HG03039 (cell line): ENCODE data around the gene INVS.
A peak's percentile ranks its signal among the peaks of the same experiment; 100 is the strongest.
"Not testable (repeated sequence)": the region's sequence is repeated elsewhere in the genome, so short reads cannot be mapped to it uniquely, and the experiment has no call there.

ENCODE experiments used
- ATAC-seq: cut with Tn5 transposase; IDR thresholded peaks from one replicate; pipeline ENCODE4 v1.9.1; 2021; ENCODE audit warnings: mild to moderate bottlenecking, moderate library complexity; ENCODE audit not compliant: unreplicated experiment

INVS gene, protein sequence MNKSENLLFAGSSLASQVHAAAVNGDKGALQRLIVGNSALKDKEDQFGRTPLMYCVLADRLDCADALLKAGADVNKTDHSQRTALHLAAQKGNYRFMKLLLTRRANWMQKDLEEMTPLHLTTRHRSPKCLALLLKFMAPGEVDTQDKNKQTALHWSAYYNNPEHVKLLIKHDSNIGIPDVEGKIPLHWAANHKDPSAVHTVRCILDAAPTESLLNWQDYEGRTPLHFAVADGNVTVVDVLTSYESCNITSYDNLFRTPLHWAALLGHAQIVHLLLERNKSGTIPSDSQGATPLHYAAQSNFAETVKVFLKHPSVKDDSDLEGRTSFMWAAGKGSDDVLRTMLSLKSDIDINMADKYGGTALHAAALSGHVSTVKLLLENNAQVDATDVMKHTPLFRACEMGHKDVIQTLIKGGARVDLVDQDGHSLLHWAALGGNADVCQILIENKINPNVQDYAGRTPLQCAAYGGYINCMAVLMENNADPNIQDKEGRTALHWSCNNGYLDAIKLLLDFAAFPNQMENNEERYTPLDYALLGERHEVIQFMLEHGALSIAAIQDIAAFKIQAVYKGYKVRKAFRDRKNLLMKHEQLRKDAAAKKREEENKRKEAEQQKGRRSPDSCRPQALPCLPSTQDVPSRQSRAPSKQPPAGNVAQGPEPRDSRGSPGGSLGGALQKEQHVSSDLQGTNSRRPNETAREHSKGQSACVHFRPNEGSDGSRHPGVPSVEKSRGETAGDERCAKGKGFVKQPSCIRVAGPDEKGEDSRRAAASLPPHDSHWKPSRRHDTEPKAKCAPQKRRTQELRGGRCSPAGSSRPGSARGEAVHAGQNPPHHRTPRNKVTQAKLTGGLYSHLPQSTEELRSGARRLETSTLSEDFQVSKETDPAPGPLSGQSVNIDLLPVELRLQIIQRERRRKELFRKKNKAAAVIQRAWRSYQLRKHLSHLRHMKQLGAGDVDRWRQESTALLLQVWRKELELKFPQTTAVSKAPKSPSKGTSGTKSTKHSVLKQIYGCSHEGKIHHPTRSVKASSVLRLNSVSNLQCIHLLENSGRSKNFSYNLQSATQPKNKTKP

DNA sequence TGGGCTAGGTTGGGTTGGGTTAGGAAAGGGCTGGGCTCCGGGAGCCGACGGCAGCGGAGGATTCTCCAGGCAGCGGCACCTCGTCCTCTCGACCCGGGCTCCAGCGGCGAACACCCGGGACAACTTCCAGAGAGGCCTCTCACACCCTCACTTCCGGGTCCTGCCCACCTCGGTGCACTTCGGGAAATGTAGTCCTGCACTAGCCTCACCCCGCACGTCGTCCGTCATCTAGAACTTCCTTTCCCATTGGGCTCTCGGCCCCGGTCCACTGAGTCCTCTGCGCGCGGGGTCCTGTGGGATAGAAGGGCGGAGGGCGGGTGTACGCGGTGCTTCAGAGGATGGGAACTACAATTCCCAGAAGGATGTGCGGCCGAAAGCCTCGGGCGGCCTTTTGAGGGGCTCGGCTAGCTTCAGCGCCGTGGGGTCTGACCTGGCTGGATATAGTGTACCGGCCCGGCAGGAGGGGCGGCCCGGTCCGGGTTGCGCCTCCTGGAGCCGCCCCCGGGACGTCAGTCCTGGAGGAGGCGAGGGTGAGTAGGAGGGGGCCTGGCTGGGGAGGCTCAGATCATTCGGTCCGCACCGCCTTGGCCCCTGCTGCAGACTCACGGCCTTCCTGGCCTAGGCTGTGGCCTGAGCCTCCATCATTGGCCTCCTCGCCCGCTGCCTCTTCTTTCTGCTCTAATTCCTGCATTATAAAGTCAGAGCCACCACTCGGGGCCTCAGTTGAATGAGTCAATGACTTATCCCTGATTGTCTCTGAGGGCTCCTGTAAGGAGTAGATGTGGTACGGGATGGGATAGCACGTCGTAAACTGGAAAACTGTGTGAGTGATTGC lies at the start of gene INVS, which contains the start of gene ERP44:
INVS (plus strand) TSS at position 357 of the 835 bp plus-strand sequence. CDS start 5,279 bp downstream, outside the sequence.
ERP44 (minus strand) TSS at position 114 of the 835 bp plus-strand sequence. CDS start 160 bp downstream, outside the sequence.
- peak; percentile 97 for ATAC-seq

DNA sequence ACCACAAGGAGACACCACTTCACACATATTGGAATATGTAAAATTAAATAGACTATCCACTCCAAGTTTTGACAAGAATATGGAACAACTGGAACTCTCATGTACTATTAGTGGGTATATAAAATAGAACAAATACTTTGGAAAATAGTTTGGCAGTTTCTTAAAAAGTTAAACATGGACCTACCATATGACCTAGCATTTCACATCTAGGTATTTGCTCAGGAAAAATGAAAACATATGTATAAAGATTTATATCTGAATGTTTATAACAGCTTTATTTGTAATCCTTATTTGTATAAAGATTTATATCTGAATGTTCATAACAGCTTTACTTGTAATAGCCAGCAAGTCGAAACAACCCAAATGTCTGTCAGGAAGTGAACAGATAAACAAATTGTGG lies 49.5 kb upstream of the INVS start:
- ATAC-seq, result no peak

DNA sequence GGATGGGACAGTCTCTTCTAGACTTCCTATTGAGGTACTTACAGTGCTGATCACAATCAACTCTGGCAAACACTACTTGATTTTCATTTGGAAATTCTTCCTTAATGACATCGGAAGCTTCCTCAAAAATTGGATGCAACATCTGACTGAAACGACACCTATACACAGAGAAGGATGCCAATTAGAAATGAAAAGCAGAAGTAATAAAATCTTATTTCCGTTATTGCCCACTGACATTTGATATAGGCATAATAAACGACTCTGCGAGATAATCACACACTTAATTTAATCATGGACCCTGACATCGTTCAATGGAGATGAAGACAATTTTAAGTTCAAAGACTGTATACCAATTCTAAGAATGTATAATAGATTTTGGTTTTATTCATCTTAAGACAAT lies 46.7 kb upstream of the INVS start:
- ATAC-seq, result no peak

DNA sequence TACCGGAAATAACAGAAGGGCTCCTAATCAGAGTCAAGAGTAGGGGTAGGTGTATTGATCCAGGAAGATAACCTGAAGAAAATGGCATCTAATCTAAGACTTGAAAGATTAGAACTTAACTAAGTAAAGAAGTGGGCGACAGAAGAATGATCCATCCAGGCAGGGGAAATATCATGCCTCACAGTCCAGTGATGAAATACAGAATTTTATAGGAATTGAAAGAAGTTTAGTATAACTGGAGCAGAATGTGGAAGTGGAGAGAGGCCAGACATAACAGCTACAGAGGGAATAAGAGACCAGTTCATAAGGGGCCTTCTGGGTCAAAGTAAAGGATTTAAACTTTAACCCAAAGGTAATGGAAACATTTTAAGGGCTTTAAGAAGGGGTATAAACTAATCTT lies 42.5 kb upstream of the INVS start:
- ATAC-seq, result no peak

DNA sequence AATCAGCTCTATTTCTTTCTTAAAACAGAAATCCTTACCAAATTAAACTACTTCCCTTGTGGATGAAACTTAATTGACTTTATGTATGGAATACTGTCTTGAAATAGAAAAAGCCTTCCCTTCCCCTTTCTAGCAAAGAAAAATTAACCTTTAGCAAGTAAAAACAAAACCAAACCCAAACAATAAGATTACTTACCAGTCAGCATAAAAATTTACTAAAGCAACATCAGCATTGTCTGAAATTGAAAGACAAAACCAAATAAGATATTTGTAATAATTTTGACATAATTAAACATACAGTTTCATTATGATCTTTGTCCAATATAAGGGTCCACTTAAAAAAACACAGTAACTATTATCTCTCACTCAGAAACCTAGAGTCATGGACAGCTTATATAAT lies 41.4 kb upstream of the INVS start:
- no peak for ATAC-seq

DNA sequence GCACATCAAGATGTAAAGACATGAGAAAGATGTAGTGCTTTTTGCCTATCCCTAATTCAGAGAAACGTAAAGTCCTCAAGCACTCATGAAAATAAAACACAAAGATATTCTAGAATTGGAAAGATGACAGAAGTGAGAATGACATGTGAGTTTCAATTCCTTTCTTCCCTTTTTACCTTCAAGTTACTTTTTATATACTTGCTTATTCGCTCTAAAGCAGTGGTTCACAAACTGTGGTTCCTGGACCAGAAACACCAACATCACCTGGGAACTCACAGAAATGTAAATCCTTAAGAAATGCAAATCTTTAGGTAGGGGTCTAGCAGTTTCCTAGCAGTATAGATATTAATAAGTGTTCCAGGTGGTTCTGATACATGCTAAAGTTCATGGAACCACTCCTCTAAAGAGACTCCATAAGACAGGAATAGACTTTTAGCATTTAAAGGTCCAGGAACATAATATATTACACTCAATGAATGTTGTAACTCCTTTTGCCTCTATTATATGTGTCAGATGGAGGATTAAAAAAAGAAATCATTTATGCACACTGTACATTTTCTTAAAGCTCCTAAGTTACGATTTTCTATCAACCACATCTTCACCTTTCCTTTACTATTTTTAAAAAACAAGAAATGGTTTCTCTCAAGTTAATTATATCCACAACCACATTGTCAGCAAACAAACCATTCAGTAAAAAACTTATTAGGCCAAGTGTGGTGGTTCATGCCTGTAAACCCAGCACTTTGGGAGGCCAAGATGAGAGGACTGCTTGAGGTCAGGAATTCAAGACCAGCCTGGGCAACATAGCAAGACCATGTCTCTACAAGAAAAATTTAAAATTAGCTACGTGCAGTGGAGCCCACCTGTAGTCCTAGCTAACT lies 40.1 kb upstream of the INVS start:
- peak; percentile 76 for ATAC-seq

DNA sequence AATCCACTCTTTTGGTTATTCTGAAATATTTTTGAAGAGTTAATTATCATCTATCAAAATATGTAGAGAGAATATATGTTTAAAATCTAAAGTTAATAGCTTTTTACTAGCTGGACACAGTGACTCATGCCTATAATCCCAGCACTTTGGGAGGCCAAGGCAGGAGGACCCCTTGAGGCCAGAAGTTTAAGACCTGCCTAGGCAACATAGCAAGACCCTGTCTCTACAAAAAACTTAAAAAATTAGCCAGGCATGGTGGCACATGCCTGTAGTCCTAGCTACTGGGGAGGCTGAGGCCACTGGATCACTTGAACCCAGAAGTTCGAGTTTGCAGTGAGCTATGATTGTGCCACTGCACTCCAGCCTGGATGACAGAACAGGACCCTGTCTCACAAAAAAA lies 36.4 kb upstream of the INVS start:
- not testable (repeated sequence) for ATAC-seq

DNA sequence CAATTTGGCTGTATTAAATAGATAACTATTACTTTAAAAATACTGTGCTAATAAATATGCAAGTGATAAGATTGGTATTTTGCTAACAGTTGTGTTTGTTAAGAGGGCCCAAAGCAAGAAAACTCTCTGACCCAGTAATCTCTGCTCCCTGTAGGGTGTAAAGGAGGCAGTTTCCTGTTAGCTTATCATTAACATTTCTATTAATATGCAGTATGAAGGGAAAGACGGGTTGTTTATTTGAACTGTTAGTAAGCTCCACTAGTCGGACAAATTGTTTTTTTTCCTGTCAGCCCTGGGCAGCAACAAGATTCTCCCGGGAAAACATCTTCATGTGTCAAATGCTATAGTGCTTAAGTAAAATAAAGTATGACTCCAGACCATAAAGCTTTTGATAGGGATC lies 35.9 kb upstream of the INVS start:
- no peak for ATAC-seq

DNA sequence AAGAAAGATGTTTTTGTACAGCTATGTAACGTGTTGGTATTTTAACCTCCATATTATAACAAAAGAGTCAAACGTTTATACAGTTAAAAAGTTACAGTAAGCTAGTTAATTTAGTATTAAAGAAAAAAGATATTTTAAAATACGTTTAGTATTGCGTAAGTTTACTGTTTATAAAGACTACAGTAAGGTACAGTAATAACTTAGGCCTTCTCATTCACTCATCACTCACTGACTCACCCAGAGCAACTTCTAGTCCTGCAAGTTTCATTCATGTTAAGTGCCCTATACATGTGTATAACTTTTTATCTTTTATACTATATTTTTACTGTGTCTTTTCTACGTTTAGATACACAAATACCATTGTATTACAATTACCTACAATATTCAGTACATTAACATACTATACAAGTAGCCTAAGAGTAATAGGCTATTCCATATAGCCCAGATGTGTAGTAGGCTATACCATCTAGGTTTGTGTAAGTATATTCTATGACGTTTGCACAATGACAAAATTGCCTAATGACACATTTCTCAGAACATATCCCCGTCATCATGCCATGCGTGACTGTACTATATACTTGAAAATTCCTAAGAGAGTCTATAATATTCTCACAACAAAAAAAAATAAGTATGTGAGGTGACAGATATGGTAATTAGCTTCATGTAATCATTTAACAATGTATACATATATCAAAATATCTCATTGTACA lies 34.0 kb upstream of the INVS start:
- no peak for ATAC-seq

DNA sequence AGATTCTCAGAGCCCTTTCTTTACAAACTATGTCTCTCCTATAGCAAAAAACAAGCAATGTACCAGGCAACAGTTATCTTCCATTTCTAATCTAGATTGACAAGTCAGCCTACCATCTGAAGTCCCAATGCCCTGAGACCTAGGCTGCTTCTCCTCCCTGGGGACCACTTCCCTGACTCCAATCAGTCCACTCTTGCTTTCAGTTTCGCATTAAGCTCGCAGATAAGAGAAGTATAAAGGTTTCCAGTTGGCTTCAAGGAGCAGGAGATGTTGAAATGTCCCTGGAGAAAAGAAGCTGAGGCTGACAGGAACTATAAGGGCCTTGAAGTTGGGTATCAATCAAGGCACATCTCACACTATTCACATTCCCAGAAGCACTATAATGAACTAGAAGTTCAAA lies 32.5 kb upstream of the INVS start:
- ATAC-seq, result no peak

DNA sequence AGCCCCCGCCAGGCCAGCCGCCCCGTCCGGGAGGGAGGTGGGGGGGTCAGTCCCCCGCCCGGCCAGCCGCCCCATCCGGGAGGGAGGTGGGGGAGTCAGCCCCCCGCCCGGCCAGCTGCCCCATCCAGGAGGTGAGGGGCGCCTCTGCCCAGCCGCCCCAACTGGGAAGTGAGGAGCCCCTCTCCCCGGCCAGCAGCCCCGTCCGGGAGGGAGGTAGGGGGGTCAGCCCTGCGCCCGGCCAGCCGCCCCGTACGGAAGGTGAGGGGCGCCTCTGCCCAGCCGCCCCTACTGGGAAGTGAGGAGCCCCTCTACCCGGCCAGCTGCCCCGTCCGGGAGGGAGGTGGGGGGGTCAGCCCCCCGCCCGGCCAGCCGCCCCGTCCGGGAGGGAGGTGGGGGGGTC lies 31.1 kb upstream of the INVS start:
- not testable (repeated sequence) for ATAC-seq

DNA sequence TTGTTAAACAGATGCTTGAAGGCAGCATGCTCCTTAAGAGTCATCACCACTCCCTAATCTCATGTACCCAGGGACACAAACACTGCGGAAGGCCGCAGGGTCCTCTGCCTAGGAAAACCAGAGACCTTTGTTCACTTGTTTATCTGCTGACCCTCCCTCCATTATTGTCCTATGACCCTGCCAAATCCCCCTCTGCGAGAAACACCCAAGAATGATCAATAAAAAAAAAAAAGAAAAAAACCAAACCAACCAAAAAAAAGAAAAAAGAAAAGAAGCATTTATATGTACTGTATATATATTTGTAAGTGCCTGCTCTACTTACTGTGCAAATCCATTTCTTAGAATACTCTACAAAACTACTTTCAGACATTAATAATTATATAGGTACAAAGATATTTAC lies 30.0 kb upstream of the INVS start:
- ATAC-seq, result not testable (repeated sequence)

DNA sequence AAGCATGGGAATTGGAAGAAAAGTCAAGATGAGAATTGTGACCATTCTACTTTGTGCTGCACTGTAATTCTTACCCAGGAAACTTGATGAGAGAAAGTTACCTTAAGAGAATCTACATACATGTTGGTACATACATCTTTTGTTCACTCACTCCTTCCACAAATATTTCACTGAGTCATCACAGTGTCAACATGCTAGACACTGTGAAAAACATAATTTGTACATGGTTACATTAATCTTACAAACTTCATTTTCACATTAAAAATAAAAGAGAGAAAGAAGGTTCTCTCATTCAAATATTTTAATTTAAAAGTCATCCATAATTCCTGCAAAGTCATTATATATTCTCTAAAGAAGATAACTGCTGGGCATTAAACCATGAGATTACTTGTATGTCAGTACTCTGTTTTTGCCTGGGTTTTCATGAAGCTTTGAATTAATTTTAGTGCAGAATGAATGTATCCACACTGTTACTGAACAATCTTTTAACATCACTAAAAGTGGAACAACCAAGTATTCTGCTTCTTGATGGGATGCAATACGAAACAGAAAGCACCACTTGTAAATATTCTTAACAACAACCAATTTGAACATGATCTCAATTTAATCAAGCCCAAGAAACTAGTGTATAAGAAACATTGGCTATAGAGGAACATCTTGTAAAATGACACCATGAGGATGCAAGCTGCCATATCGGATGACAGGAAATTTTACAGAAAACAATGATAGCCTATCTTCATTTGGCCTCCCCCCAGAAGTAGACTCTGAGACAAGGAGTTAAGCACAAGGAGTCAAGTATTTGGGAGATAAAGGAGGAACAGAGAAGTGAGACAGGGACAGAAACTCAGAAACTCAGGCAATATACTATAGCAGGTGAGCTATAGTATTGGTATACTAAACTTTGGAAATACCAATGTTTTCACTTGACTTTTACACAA lies 28.7 kb upstream of the INVS start:
- no peak for ATAC-seq

DNA sequence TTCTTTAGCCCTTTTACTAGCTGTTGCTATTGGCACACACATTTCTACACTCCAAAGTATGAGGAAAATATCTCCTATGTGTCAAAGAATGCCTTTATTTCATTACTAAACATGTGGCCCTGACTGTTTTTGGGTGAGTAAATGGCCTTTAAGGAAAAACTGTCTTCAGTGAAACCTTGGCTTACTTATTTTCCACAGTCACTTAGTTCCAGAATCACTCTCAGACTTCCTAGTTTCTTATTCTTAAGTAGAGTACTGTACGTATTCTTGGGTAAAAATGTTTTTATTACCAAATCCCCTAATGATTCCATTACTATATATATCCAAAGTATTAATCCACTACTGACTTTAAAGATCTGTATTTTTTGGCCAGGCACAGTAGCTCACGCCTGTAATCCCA lies 27.8 kb upstream of the INVS start:
- no peak for ATAC-seq

DNA sequence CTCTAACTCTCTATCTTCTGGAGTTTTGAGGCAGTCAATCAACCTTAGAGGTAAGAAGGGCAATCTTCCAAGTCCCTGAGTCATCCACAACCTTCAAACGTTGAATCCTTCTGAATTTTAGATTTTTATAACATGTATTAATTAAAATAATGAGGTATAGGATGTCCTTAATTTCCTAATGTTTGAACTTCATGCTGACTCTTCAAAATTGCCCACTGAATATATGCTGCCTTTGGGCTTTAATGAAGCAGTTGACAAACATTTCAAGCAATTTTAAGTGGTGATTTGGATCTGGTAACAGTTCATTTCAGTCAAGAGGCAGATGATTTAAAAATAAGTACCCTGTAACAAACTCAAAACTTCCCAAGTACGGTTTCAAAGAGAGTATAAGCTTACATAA lies 26.2 kb upstream of the INVS start:
- ATAC-seq, result no peak

DNA sequence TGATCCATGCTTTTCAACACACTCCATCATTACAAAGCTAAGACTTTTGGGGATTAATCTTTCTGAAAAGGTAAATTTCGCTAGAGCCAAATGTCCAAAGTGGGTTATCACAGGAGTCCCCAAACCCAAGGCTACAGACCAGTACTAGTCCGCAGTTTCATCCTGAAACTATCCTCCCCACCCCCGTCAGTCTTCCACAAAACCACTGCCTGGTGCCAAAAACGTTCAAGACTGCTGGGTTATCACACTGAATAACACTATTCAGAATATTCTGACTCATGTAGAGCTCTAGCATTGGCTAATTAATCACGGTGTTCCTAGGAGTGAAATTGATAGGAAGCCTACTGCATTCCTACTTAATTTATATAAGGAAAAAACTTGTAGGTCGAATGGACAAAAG lies 24.9 kb upstream of the INVS start:
- no peak for ATAC-seq

DNA sequence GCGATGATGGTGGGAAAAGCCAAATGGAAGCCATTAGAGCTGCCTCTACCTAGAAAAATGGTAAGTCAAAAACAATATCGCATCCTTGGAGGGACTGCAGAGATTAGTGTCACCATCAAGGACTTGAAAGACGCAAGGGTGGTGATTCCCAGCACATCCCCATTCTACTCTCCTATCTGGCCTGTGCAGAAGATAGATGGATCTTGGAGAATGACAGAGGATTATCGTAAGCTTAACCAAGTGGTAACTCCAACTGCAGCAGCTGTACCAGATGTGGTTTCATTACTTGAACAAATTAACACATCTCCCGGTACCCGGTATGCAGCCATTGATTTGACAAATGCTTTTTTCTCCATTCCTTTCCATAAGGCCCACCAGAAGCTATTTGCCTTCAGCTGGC lies 24.1 kb upstream of the INVS start:
- no peak for ATAC-seq

DNA sequence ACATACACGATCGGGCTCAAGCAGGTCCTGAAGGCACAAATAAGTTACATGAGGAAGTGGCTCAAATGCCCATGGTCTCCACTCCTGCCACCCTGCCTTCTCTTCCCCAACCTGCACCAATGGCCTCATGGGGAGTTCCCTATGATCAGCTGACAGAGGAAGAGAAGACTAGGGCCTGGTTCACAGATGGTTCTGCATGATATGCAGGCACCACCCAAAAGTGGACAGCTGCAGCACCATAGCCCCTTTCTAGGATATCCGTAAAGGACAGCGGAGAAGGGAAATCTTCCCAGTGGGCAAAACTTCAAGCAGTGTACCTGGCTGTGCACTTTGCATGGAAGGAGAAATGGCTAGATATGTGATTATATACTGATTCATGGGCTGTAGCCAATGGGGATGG lies 22.8 kb upstream of the INVS start:
- not testable (repeated sequence) for ATAC-seq
